ENCODE data around the gene STXBP6. TPM values are rescaled to one million over a fixed set of nuclear protein-coding genes. Genes with fewer than 3 reads are reported as not detected.
"Not testable (repeated sequence)": the region's sequence is repeated elsewhere in the genome, so short reads cannot be mapped to it uniquely, and the experiment has no call there.

STXBP6 gene
- total RNA-seq, 1 donor from 2014 or later: 29.4 TPM

DNA sequence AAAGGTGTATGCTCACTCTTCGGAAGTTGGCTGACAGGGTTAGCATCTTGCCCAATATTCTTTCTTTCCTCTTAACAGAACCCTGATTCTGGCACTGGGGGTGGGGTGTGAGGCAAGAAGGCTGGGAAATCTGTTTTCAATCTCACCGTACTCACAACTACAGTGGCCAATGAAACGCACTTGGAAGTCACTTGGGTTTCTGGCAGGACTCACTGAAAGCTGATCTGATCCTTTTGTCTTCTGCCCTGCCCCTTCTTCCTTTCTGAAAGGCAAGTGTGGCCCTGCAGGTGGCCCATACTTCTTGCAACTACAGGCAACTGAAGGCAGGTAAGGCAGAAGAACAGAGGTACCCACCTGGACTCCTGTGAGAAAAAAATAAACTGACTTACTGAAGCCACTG lies 106.9 kb downstream of the STXBP6 start:
- H3K27ac ChIP-seq: no peak overlapping the region
- no peaks in the 10 kb centered on the region for H3K36me3 ChIP-seq
- H3K4me3 ChIP-seq: no peak overlapping the region
- H3K27me3 ChIP-seq (ENCODE audit: low read depth): no peaks in the 10 kb centered on the region
- ATAC-seq (peak in 1 of 2 donors; percentile 37), DNase-seq (no peak)
- H3K9me3 ChIP-seq: no peaks in the 10 kb centered on the region
- H3K4me1 ChIP-seq: no peaks in the 10 kb centered on the region
- TF ChIP-seq, protein P1, sequence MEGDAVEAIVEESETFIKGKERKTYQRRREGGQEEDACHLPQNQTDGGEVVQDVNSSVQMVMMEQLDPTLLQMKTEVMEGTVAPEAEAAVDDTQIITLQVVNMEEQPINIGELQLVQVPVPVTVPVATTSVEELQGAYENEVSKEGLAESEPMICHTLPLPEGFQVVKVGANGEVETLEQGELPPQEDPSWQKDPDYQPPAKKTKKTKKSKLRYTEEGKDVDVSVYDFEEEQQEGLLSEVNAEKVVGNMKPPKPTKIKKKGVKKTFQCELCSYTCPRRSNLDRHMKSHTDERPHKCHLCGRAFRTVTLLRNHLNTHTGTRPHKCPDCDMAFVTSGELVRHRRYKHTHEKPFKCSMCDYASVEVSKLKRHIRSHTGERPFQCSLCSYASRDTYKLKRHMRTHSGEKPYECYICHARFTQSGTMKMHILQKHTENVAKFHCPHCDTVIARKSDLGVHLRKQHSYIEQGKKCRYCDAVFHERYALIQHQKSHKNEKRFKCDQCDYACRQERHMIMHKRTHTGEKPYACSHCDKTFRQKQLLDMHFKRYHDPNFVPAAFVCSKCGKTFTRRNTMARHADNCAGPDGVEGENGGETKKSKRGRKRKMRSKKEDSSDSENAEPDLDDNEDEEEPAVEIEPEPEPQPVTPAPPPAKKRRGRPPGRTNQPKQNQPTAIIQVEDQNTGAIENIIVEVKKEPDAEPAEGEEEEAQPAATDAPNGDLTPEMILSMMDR (IDR thresholded peaks at IDR 0.05): no peak
- intact Hi-C loops (cut with DNase I): no loop called here

DNA sequence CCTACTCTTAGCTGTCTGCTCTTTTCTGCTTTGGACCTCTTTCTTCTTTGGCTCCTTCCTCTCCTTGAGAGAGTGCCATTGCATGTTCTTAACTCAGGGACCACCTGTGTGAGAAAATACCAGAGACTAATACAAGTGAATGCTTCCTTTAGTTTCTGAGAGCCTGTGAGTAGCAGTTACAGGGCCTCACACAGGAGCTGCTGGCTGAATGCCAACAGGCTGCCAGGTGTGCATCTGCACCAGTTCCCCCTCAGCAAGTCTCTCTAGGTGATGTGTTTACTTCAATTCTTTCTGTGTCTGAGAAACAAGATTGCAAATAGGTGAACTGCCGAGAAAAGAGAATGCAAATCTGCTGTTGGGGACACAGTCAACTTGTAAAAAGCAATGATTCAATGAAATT lies 108.2 kb downstream of the STXBP6 start:
- H3K4me3 ChIP-seq: no peak overlapping the region
- TF ChIP-seq, protein P1 (IDR thresholded peaks at IDR 0.05): no peak
- no peak overlapping the region for H3K27ac ChIP-seq
- intact Hi-C loops (cut with DNase I): no loop called here
- no peaks in the 10 kb centered on the region for H3K27me3 ChIP-seq (ENCODE audit: low read depth)
- H3K4me1 ChIP-seq: no peaks in the 10 kb centered on the region
- no peaks in the 10 kb centered on the region for H3K9me3 ChIP-seq
- ATAC-seq (no peak), DNase-seq (peak; percentile 44)
- no peaks in the 10 kb centered on the region for H3K36me3 ChIP-seq

DNA sequence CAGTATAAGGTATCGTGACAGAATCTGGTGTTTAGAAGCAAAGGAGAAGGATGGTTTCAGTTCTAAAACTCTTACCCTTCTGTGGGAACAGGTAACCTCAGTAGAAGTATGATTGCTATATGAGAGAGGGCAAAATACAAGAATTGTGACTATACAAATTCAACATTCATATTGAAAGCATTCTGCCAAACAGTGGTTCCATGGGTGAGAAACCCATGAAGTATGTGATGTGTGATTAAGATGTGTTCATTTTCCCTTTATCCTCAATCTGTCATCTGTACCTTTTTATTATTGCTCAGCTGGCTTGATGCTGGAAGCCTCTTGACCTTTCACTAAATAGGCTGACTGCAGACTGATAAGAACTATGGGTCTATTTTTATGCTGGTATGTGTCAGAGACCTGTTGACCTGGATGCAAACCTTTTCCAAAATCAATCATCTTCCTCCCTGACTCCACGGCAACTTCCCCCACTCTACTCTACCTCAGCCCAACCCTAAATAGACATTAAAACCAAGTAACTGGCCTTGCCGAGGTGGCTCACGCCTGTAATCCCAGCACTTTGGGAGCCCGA lies 109.6 kb downstream of the STXBP6 start:
- Histone ChIP-seq H3K27me3 (ENCODE audit: low read depth) (no peaks in the 10 kb centered on the region), H3K36me3 (no peaks in the 10 kb centered on the region), H3K4me1 (no peaks in the 10 kb centered on the region), H3K4me3 (no peak overlapping the region), H3K9me3 (no peaks in the 10 kb centered on the region), H3K27ac (no peak overlapping the region)
- TF ChIP-seq, protein P1 (IDR thresholded peaks at IDR 0.05): no peak
- intact Hi-C loops (cut with DNase I): no loop called here
- DNase-seq (no peak), ATAC-seq (no peak)

DNA sequence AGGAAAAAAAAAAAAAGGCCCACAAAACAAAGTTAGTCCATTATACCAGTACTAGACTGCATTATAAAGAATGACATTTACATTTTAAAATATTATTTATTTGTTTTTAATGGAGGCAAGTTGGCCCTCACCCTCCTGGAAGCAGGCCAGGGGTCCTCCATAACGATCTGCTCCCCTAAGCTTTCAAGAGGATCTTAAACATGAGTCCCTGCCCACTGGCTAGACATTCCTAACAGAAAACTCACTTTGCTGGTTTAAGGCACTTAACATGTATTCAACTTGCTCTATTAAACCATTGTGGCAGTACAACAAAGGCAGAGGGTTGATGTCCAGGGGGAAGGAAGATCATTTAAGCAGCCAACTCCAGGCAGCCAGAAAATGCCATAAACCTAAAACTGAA lies 111.4 kb downstream of the STXBP6 start:
- H3K4me3 ChIP-seq: no peak overlapping the region
- no peaks in the 10 kb centered on the region for H3K4me1 ChIP-seq
- H3K27ac ChIP-seq: peak overlapping the region; percentile 31
- H3K27me3 ChIP-seq (ENCODE audit: low read depth): no peaks in the 10 kb centered on the region
- no peaks in the 10 kb centered on the region for H3K36me3 ChIP-seq
- no peaks in the 10 kb centered on the region for H3K9me3 ChIP-seq
- ATAC-seq: no peak
- TF ChIP-seq, protein P1 (IDR thresholded peaks at IDR 0.05): no peak
- no peak for DNase-seq
- intact Hi-C loops (cut with DNase I): no loop called here

DNA sequence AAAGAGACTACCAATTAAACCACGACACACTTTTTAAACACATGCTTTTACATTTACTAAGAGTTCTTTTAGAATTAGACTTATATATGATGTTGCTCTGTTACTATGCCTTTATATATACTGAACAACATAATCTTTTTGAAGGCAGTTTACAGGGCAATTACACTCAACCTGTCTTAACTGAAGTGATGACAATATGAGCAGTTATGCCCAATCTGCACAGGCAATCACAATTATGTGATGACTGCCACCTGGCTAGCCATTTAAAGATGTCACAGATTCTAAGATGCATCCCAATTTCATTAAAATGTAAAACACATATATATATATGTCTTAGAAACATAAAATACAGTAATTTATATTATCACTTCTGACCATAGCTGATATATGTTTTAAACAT lies 112.6 kb downstream of the STXBP6 start:
- no peak for ATAC-seq
- Histone ChIP-seq H3K27ac (no peak overlapping the region), H3K4me3 (no peak overlapping the region), H3K9me3 (no peaks in the 10 kb centered on the region), H3K27me3 (ENCODE audit: low read depth) (no peaks in the 10 kb centered on the region), H3K36me3 (no peaks in the 10 kb centered on the region), H3K4me1 (no peaks in the 10 kb centered on the region)
- no peak for DNase-seq
- intact Hi-C loops (cut with DNase I): no loop called here
- TF ChIP-seq, protein P1 (IDR thresholded peaks at IDR 0.05): no peak

DNA sequence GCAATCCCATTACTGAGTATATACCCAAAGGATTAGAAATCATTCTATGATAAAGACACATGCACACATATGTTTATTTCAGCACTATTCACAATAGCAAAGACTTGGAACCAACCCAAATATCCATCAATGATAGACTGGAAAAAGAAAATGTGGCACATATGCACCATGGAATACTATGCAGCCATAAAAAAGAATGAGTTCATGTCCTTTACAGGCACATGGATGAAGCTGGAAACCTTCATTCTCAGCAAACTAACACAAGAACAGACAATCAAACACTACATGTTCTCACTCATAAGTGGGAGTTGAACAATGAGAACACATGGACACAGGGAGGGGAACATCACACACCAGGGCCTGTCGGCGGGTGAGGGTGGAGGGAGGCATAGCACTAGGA lies 113.2 kb downstream of the STXBP6 start:
- H3K27me3 ChIP-seq (ENCODE audit: low read depth); ATAC-seq; H3K4me1 ChIP-seq; intact Hi-C loops (cut with DNase I); H3K4me3 ChIP-seq; DNase-seq; H3K36me3 ChIP-seq; H3K9me3 ChIP-seq; H3K27ac ChIP-seq: not testable (repeated sequence)

Data from lower lobe of right lung (tissue), 2 donors.